Aorta (tissue), 5 donors: ENCODE results near the gene PRPF39. TPM values are rescaled to one million over a fixed set of nuclear protein-coding genes. Genes with fewer than 3 reads are reported as not detected.
A peak's percentile ranks its signal among the peaks of the same experiment; 100 is the strongest.
"Not testable (repeated sequence)": the region's sequence is repeated elsewhere in the genome, so short reads cannot be mapped to it uniquely, and the experiment has no call there.

Source experiments
- ATAC-seq: fragments of 200-7000 bp; cut with Tn5 transposase; one replicate; pipeline ENCODE4 v1.9.1; 2022; ENCODE audit warnings: moderate library complexity; ENCODE audit not compliant: low FRiP score
- DNase-seq, 2 donors: peaks; one replicate each; pipeline ENCODE4 v3.0.0-alpha.2; 2020
- H3K27ac ChIP-seq, 2 donors: one replicate each; pipeline ENCODE4 v1.5.1; 2013; ENCODE audit warnings: low read length in 2 of 2, mild to moderate bottlenecking in 2 of 2, moderate library complexity in 2 of 2, control low read depth in 1 of 2, inconsistent platforms in 1 of 2, low read depth in 1 of 2
- H3K27me3 ChIP-seq, 2 donors: one replicate each; pipeline ENCODE4 v1.6.1; 2013; ENCODE audit warnings: control low read depth in 1 of 2, low read length in 1 of 2, mild to moderate bottlenecking in 1 of 2, moderate library complexity in 1 of 2; ENCODE audit not compliant: insufficient read depth in 2 of 2, control insufficient read depth in 1 of 2
- H3K36me3 ChIP-seq, 2 donors: one replicate each; pipeline ENCODE4 v1.6.1; 2013; ENCODE audit warnings: control low read depth in 1 of 2, low read length in 1 of 2, mild to moderate bottlenecking in 1 of 2; ENCODE audit not compliant: insufficient read depth in 2 of 2, control insufficient read depth in 1 of 2
- H3K4me1 ChIP-seq, 2 donors: one replicate each; pipeline ENCODE4 v1.6.1; 2013; ENCODE audit warnings: low read length in 2 of 2, control low read depth in 1 of 2, mild to moderate bottlenecking in 1 of 2, moderate library complexity in 1 of 2; ENCODE audit not compliant: insufficient read depth in 2 of 2, control insufficient read depth in 1 of 2
- H3K4me3 ChIP-seq, 2 donors: one replicate each; pipeline ENCODE4 v1.5.1; 2013; ENCODE audit warnings: low read length in 2 of 2, control low read depth in 1 of 2, mild to moderate bottlenecking in 1 of 2
- H3K9me3 ChIP-seq: one replicate; pipeline ENCODE4 v1.6.1; 2013; ENCODE audit warnings: mild to moderate bottlenecking, low read length; ENCODE audit not compliant: control insufficient read depth
- WGBS, 2 donors: extraction: QIAGEN DNeasy Blood & Tissue Kit; methylation state at CpG; one replicate each; pipeline ENCODE4 v1.1.7; 2013; 5-methylcytosine and 5-hydroxymethylcytosine counted together
- intact Hi-C, 2 donors: fragments of 100-400 bp; cut with DNase I; formaldehyde crosslinking; loops; one replicate each; pipeline versions ENCODE4 v1.14.2 to v1.15.0; 2022
- polyA plus RNA-seq, 2 donors: library from polyadenylated mRNA; stranded (reverse); fragments of 200-250 nt; gene quantifications; one replicate each; pipeline ENCODE4 v1.2.3, GENCODE V29; 2013
- total RNA-seq, 2 donors: library from RNA; stranded (reverse); fragmentation: NEBNext Ultra II Directional; extraction: Animal tissue kit (Norgen Biotek cat#: 25700); gene quantifications; one replicate each; pipeline ENCODE4 v1.2.1, GENCODE V29; 2021
- donor health status: healthy with polysubstance abuse.
- donor health status: Bipolar disorder and iron deficiency.
- donor health status: DM: no; HTN: no; CAD: no.
- donor health status: DM: no; HTN: no; CAD: no.
- donor health status: DM: yes; HTN: yes; CAD: no.

Gene PRPF39
- total and polyA plus RNA-seq, 4 donors = 10.1 to 51.1 (median 29.2) TPM

- no peaks in the 10 kb centered on the region for H3K36me3 ChIP-seq
- H3K9me3 ChIP-seq = no peaks in the 10 kb centered on the region
- H3K27ac ChIP-seq = peak overlapping the region in 1 of 2 donors; percentile 81
- no peak for DNase-seq
- H3K27me3 ChIP-seq = no peaks in the 10 kb centered on the region
- no peak for ATAC-seq
- H3K4me3 ChIP-seq = peak overlapping the region; percentile 57 to 100
- 1% methylated on average over 7 of the region's 7 CpGs for WGBS, 2 donors
- intact Hi-C loops = loop anchor here (5.0 to 10.0 kb wide), 2 partner anchors 116 to 222 kb away; partner anchors contain the start of gene MIS18BP1 (in 2 of the 2)
- peaks cover 0 to 3% of the 10 kb centered on the region in 2 donors for H3K4me1 ChIP-seq
These were observed 52.5 kb downstream of the PRPF39 start for GRCh38 chr14:45136399-45136798.

- intact Hi-C loops = no loop called here
- WGBS, 2 donors = 96 to 97% methylated on average over 6 of the region's 6 CpGs
- ATAC-seq (no peak), DNase-seq (no peak)
- Histone ChIP-seq H3K9me3 (no peaks in the 10 kb centered on the region), H3K4me1 (peaks cover 0 to 3% of the 10 kb centered on the region in 2 donors), H3K27ac (no peak overlapping the region), H3K27me3 (no peaks in the 10 kb centered on the region), H3K36me3 (no peaks in the 10 kb centered on the region), H3K4me3 (no peak overlapping the region)
These were observed 56.8 kb downstream of the PRPF39 start for GRCh38 chr14:45140661-45141187.

GRCh38 chr14:45142083-45142482, 58.2 kb downstream of the PRPF39 start:
- DNase-seq = not testable (repeated sequence)
- 90 to 92% methylated on average over 8 of the region's 8 CpGs for WGBS, 2 donors

GRCh38 chr14:45144658-45145057, 60.7 kb downstream of the PRPF39 start:
- no peak overlapping the region for H3K27ac ChIP-seq
- no peak overlapping the region for H3K4me3 ChIP-seq
- H3K9me3 ChIP-seq = no peaks in the 10 kb centered on the region
- no peaks in the 10 kb centered on the region for H3K36me3 ChIP-seq
- H3K27me3 ChIP-seq = no peaks in the 10 kb centered on the region
- no peak for ATAC-seq
- intact Hi-C loops = no loop called here
- no peaks in the 10 kb centered on the region for H3K4me1 ChIP-seq
- no peak for DNase-seq

More at GRCh38 chr14:45142083-45142482, 58.2 kb downstream of the PRPF39 start:
- H3K9me3 ChIP-seq, H3K27me3 ChIP-seq, ATAC-seq, H3K4me3 ChIP-seq, H3K4me1 ChIP-seq, H3K27ac ChIP-seq, H3K36me3 ChIP-seq, intact Hi-C loops: not testable (repeated sequence)

- ATAC-seq (no peak), DNase-seq (no peak)
- H3K4me1 ChIP-seq = no peaks in the 10 kb centered on the region
These were observed 61.3 kb downstream of the PRPF39 start for GRCh38 chr14:45145214-45145613.

GRCh38 chr14:45149602-45150001, 65.7 kb downstream of the PRPF39 start:
- intact Hi-C loops = no loop called here
- DNase-seq (no peak), ATAC-seq (no peak)
- Histone ChIP-seq H3K4me3 (no peak overlapping the region), H3K36me3 (no peaks in the 10 kb centered on the region), H3K9me3 (no peaks in the 10 kb centered on the region), H3K27me3 (no peaks in the 10 kb centered on the region), H3K4me1 (no peaks in the 10 kb centered on the region), H3K27ac (no peak overlapping the region)
- 94 to 96% methylated on average over 3 of the region's 3 CpGs for WGBS, 2 donors

More at GRCh38 chr14:45145214-45145613, 61.3 kb downstream of the PRPF39 start:
- Histone ChIP-seq H3K36me3 (no peaks in the 10 kb centered on the region), H3K27ac (no peak overlapping the region), H3K9me3 (no peaks in the 10 kb centered on the region), H3K4me3 (no peak overlapping the region), H3K27me3 (no peaks in the 10 kb centered on the region)
- 80 to 95% methylated on average over 3 of the region's 3 CpGs for WGBS, 2 donors
- intact Hi-C loops = no loop called here

- no peak for DNase-seq
- no peaks in the 10 kb centered on the region for H3K4me1 ChIP-seq
- ATAC-seq = no peak
- H3K27me3 ChIP-seq = no peaks in the 10 kb centered on the region
- H3K4me3 ChIP-seq = no peak overlapping the region
- no peaks in the 10 kb centered on the region for H3K9me3 ChIP-seq
- WGBS, 2 donors = 94 to 95% methylated on average over 4 of the region's 4 CpGs
- no peaks in the 10 kb centered on the region for H3K36me3 ChIP-seq
- intact Hi-C loops = no loop called here
- H3K27ac ChIP-seq = no peak overlapping the region
These were observed 66.5 kb downstream of the PRPF39 start for GRCh38 chr14:45150386-45150890.

- Histone ChIP-seq H3K27ac (no peak overlapping the region), H3K9me3 (no peaks in the 10 kb centered on the region), H3K36me3 (no peaks in the 10 kb centered on the region), H3K4me1 (no peaks in the 10 kb centered on the region), H3K4me3 (no peak overlapping the region), H3K27me3 (no peaks in the 10 kb centered on the region)
- DNase-seq = no peak
- intact Hi-C loops = no loop called here
- no peak for ATAC-seq
These were observed 72.2 kb downstream of the PRPF39 start for GRCh38 chr14:45156067-45156466.
